Stimulated activated CD8-positive, alpha-beta memory T cell treated with anti-CD3 and anti-CD28 coated beads, Interleukin-7, amount 100 ng/mL, for 48 hours (primary cell): ENCODE data around the gene PACS1.

Source experiments
- DNase-seq, 2 donors: peaks; one replicate each; pipeline ENCODE4 v3.0.0-alpha.2; 2020; ENCODE audit warnings: low read depth in 1 of 2; ENCODE audit errors: extremely low read depth in 1 of 2

The PACS1 gene

DNA sequence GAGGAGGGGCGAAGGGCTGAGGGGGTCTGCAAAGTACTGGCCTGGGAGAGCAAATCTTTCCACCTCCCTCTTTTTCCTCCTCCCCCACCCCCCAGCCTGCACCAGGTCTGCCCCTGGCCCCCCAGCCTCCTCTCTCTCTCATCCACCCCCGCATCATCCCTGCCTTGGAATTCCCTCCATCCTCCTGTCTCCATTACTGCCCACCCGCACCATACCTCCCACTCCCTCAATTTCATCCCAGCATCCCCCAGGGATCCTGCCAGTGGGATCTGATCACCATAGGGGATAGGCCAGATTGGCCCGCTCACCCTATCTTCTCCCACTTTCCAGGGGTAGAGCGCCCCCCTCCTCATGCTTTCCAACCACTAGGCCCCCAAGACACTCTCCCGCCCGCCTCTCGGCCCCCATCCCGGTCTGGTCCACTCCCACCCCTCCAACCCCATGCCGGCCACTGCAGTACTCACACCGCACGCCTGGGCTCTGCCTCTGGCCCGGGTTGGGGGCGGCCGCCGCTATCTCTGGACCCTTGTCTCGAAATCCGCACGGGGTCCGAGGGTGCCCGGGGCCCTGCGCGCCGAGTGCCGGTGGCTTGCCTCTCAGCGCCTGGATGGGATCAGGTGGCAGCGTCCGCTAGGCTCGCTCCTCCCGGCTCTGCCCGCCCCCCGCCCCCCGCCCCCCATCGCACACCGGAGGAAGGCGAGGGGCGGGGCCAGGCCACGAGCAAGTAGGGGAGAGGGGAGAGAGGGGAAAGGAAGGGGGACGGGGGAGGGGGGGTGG, 21.3 kb upstream of the PACS1 start, which contains the start of gene GAL3ST3:
Gene GAL3ST3 (minus strand): TSS at position 615 of the 777 bp plus-strand sequence. CDS start 3,746 bp downstream, outside the sequence.
- DNase-seq = no peak

DNA sequence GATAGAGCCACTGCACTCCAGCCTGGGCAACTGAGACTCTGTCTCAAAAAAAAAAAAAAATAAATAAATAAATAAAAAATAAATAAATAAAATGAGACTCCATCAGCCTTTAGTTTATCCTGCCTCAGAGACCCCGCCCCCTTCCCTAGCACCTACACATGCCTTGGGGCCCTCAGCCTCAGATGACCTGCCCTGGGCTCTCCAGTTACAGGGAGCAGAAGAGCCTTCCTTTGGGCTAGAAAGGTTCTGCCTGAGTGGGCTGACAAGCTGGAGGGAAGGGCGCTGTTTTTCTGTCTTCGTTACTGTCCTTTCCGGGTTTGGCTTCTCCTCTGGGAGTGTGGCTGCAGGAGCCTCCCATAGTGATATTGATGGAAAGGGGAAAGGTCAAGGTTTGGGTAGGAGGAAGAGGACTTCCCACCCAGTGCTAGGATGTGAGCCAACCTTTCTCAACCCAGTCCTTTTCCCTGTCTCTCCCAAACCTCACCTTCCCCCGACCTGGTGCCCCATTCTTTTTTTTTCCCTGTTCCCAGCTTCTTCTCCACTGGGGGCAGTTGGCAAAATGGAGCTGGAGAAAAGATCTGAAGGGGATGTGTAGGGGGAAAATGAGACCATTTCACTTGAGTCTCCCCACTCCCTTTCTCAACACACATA, 19.4 kb upstream of the PACS1 start:
- DNase-seq = no peak

DNA sequence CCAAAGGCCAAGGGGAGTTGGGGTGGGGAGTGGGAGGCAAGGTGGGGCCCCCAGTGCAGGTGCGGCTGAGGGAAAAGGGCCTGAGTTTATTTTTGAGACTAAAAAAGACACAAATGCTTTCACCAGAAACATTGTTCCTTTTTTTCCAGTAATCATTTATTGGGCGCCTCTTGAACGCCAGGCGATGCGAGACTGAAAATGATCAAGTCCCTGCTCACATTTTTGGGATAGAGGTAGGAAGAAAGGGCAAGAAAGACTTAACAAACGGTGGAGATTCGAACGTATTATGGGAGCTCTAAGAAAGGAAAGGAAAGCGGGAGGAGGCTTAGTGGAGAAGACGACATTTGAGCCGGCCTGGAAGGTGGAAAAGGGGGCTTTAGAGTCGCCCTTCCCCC, 18.7 kb upstream of the PACS1 start:
- DNase-seq = no peak

DNA sequence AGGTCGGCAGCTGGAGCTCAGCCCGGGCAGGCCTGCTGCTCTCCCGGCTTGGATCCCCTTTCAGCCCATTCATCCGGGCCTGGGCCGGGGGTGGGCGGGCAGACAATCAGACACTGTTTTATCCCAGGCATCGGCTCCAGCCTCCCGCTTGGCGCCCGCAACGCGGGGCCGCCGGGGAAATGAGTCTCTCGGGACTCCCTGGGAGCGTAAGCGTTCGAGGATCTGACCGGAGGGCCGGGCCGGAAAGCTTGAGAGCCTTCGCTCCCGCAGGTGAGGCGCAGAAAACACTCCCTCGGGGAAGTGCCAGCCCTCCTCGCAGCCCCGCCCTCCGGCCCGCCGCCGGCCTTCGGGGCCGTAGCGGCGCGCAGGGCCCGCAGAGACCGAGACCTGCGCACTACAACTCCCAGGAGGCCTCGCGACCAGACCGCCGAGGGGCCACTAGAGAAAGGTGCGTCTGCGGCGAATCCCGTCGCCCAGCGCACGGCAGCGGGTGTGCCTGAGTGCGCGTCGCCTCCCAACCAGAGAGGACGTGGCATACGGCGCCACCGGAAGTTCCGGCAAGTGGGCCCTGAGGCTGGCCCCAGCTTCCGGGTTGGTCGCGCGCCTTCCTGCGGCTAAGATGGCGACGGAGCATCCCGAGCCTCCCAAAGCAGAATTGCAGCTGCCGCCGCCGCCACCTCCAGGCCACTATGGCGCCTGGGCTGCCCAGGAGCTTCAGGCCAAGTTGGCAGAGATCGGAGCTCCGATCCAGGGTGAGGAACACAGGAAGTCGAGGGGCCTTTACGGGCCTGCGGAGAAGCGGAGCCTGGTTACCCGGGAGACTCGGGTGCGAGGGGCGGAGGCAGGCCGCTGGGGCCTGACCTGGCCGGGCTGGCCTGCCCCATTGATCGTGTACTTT, 18.1 kb upstream of the PACS1 start, which contains the start of gene SF3B2:
Gene SF3B2 (plus strand): TSS at position 599 of the 898 bp plus-strand sequence. CDS start 21 bp downstream, at position 620.
- peak; percentile 93 to 96 for DNase-seq

DNA sequence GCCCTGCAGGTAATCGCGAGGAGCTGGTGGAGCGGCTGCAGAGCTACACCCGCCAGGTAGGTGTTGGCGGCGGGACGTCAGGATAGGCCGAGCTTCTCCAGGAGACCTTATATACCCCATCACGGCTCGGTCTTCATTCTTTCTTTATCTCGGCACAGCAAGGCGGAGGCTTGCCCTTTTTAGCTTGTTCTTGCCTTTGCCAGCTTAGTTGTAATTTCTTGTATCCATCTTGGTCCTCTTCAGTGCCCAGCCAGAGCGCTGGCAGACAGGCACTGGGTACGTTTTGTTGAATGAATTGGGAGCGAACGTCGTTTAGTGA, 17.4 kb upstream of the PACS1 start:
- no peak for DNase-seq

DNA sequence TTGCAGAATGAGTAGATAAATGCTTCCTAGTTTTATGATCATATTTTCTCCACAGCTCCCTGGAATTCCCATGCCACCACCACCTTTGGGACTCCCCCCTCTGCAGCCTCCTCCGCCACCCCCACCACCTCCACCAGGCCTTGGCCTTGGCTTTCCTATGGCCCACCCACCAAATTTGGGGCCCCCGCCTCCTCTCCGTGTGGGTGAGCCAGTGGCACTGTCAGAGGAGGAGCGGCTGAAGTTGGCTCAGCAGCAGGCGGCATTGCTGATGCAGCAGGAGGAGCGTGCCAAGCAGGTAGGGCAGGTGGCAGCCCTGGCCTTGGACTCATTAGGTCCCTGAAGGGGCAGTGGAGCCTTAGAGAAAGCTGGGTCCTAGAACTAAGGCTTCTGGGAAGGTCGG, 15.1 kb upstream of the PACS1 start:
- DNase-seq = no peak

DNA sequence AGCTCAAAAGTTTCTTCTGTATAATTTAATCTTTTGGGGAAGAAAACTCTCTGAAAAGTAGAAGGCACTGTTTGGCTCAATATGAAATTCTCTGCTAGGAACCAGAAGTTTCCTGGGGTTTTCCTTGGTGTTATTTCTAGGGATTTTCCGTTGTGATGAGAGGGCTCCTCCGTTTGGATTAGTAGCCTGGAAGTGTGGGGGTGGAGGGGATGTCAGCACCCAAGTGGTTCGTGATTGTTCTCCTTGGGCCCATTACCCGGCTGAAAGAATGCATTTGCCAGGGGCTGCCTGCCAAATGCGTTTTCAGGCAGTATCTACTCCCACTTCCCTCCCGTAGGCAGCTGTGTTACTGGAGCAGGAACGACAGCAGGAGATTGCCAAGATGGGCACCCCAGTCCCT, 13.6 kb upstream of the PACS1 start:
- no peak for DNase-seq

DNA sequence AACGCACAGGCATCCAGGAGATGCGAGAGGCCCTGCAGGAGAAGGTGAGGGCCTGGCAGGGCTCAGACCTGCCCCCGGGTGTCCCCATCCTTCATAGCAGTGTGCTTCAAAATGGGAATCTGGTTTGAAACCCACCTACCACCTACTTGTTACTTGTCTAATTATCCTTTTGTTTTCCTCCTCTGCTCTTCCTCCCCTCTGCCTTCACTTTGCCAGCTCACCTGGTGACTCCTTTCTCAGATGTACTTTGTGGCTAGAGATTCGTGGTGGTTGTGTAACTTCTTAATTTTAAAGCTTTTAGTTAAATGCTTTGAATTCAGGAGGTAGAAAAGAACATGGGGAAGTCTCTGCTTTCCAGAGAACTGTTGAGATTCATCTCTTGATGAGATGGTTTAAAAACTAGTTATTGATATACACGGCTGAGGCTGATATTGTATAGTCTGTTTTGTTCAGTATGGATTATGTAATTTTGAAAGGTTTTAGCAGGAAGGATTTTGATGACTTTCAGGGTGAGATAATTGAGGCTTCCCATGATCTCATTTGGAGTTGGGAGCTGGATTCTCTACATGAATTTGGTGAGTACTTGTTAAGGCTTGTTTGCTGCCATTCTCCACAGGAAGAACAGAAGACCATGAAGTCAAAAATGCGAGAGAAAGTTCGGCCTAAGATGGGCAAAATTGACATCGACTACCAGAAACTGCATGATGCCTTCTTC, 9.9 kb upstream of the PACS1 start:
- no peak for DNase-seq

DNA sequence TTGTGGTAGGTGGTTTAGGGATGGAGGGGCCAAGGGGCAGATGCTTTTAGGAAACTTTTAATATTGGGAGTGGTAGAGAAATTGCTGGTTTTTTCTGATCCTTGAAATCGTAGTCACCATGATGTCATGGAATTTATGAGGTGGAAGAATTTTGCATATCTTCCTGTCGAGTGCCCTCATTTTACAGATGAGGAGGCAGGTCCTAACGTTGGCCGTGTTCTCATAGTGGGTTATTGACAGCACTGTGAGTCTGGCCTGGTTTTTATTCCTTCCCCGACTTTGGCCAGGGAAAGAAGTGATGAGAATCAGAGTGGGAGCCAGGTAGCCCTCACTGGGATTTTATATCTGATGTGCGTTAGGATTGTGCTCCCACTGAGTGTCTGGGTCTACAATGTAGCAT, 8.8 kb upstream of the PACS1 start:
- DNase-seq = no peak

DNA sequence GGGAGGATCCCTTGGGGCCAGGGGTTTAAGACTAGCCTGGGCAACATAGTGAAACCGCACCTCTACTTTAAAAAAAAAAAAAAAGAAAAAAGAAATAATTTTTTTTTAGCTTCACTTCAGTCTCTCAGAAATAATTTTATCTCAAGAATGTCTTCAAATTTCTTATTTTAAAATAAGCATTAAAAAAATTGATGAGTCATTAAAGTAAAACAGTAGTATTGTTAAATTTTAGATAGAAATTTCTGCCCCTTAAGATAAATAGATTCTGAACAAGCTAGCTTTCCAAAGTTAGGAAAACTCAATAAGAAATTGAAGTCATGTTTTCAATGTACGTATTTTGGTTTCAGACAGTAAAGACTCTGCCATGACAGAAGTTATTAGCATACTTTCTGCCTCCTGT, 7.7 kb upstream of the PACS1 start:
- no peak for DNase-seq

DNA sequence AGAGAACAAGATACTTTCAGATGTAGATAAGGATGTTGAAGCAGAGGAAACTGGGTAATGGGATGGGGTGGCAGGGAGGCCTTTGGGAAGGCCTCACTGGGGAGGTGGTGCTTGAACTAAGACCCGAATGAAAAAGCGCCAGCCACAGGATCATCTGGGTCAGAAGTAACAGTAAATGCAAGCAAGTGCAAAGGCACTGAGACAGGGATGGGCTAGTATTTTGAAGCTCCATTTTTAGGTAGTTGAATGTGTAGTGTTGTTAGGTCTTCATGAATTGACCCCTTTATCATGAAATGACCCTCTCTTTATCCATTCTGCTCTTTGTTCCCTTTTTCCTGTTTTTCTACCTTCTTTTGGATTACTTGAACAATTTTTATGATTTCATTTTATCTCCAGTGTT, 6.2 kb upstream of the PACS1 start:
- no peak for DNase-seq

DNA sequence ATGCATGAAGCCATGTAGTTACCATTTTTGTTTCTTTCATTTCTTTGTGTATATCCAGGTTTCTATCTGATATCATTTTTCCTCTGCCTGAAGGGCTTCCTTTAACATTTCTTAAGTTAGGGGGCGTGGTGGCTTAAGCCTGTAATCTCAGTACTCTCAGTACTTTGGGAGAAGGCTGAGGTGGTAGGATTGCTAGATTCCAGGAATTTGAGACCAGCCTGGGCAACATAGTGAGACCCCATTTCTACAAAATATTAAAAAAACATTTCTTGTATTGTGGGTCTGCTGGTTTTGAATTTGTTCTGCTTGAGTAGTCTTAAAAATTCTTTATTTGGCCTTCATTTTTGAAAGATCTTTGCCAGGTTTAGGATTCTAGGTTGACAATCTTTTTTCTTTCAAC, 5.5 kb upstream of the PACS1 start:
- DNase-seq = no peak

DNA sequence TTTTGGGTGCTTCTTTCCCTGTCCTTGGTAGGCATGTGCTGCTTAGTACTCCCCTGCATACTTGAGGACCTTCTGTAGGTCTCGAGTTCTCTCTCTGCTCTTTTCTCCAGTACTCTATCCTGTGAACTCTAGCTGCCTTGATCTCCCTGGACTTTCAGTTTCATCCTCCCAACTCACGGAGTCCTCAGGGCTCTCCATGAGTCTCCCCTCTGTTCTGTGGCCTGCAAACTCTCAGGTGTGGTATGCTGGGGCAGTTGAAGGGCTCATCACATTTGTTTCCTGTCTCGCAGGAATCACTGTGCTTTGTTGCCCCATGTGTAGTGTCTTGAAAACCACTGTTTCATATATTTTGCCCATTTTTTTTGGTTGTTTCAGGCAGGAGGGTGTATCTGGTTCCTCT, 3.3 kb upstream of the PACS1 start:
- DNase-seq = no peak

DNA sequence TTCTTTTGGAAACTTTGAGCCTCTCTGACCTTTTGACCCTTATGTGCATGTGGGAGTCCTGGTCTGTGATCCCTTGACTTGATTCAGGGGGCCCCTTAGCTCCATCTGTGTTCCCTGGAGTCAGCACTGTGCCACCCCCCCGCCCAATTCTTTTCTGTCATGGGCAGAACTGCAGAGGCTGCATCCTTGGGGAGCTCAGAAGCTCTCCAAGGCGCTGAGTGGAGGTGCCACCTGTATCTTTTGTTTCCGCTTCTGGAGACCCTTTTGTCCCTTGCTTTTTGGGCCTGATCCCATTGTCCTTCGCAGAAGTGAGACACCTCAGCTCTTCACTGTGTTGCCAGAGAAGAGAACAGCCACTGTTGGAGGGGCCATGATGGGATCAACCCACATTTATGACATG, 2.4 kb upstream of the PACS1 start:
- DNase-seq = no peak

DNA sequence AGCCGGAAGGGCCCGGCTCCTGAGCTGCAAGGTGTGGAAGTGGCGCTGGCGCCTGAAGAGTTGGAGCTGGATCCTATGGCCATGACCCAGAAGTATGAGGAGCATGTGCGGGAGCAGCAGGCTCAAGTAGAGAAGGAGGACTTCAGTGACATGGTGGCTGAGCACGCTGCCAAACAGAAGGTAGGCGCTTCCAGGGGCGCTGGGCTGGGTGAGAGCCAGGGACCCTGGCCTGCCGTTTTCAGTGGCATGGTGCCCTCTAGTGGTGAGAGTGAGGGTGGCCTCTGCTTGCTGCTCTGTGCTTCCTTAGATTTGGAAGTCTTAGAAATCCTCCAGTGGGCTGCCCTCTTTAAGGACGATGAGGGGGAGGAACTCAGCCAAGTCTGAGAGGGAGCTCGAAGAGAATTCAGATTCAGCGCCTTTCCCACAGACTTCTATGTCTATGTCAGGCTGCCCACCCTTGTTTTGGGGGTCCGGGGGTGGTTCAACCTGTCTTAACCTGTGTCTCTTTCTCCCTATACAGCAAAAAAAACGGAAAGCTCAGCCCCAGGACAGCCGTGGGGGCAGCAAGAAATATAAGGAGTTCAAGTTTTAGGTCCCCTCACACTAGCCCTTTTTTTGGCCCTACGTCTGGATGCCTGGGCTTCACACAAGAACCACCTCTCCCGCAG, 1.8 kb upstream of the PACS1 start:
- peak in 1 of 2 donors; percentile 62 for DNase-seq

DNA sequence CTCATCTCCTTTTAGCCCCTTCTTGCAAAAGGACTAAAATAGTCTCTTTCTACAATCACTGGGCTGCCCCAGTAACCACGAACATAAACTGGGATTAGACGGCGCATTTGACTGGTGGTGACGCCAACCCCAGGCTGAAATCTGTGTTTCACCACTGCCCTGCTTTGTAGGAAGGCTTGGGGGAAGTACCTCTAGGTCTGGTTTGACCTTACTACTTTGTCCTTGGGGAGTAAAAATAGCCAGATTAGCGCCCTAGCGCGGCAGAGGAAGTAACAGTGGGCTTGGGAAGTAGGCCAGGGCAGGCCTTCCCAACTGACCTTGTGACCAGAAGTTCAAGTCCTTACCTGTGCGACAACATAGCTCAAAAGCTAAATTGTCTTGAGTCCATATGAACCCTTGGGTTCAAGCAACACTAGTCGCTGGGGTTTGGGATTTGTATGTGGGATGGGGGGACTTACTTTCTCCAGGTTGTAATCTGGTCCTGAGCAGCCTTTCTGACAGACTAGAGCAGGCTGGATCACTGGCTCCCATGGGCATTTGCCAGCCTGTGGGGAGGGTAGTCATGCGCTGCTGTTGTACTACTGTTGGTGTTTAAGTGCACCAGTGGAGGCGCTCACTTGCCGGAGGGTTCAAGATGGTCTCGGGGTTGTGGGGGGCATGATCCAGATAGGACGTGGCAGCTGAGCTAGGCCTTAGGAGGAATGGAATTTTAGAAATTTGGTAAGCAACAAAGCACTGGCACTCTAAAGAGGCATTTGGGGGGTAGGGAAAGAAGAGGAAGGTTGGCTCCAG, 953 bp upstream of the PACS1 start:
- DNase-seq = peak in 1 of 2 donors; percentile 20

DNA sequence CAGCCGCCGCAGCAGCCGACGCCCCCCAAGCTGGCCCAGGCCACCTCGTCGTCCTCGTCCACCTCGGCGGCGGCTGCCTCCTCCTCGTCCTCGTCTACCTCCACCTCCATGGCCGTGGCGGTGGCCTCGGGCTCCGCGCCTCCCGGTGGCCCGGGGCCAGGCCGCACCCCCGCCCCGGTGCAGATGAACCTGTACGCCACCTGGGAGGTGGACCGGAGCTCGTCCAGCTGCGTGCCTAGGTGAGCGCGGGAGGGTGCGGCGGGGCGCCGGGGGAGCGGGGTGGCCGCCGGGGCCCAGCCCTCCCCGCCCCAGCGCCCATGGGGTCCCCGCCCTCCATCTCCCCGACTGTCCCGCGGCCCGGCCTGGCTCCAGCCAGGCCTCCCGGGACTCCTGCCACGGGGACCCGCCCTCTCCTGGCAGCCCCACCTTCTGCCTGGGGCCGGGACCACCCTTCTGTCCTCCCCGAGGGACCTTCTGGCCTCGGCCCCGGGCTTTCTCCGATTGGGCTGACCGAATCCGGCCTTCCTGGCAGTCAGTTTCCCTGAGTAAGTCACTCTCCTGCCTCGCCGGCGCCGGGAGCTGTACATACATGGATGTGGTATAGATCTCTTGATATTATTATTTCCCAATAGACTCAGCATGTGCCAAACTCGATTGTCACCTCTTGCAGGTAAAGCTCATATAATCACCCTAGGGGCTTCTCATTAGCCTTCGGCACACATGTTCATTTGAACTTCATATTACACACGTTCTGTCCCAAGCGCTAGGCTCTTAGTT, 720 bp downstream of the PACS1 start:
- no peak for DNase-seq

DNA sequence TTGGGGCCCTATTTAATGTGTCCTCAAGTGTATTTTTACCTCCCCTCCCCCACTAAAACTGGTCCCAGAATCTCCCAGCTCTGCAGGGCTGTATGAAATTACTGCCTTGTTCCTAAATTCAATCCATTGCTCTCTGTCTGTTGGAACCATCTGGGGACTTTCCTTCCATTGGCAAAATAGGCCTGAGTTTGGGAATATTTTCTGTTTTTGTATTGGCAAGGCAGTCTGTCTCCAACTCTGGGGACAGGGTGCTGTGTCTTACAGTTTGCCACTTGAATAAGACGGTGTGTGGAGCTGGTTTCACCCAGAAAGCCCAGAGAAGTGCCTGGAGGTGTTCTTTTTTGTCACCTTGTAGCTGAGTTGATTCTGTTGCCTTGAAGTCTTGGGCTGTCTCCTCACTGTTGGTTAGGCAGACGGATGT, 1.3 kb downstream of the PACS1 start:
- DNase-seq = no peak

DNA sequence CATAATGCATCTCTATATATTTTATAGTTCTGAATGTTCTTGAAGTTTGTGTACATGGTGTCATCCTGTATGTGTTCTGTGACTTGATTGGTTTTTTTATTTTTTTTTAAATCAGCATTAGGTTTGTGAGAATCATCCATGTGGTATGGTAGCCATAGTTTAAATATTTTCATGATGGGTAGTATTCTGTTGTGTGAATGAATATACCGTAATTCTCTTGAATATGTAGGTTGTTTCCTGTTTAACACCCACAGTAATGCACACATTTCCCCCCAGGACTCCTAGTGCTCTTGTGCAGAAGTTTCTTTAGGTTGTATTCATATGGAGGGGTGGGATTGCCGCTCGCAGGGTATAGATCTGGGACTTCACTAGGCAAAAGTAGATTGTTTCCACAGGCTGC, 2.0 kb downstream of the PACS1 start:
- no peak for DNase-seq
